ENCODE data around the gene YPEL2. TPM values are rescaled to one million over a fixed set of nuclear protein-coding genes. Genes with fewer than 3 reads are reported as not detected.

YPEL2 gene
- total RNA-seq, 6 experiments from 2014 or later, result 2.9 to 8.8 (median 4.6) TPM

GRCh38 chr17:59399914-59400313, 68.5 kb downstream of the YPEL2 start:
- peak overlapping the region; percentile 86 for H3K4me3 Mint-ChIP-seq
- TF ChIP-seq CTCF (IDR thresholded peaks at IDR 0.05), result no peak
- DNase-seq, result no peak
- peaks cover 12% of the 10 kb centered on the region for H3K36me3 Mint-ChIP-seq (ENCODE audit: low read depth)
- H3K4me1 Mint-ChIP-seq (ENCODE audit: low read depth), result peaks cover 25% of the 10 kb centered on the region
- H3K9me3 Mint-ChIP-seq, result no peaks in the 10 kb centered on the region
- H3K27me3 Mint-ChIP-seq (ENCODE audit: insufficient read depth), result no peaks in the 10 kb centered on the region; the same call in 1 of the 2 replicates
- no peak overlapping the region for H3K27ac Mint-ChIP-seq

- no peaks in the 10 kb centered on the region; the same call in 1 of the 2 replicates for H3K27me3 Mint-ChIP-seq (ENCODE audit: insufficient read depth)
- H3K4me1 Mint-ChIP-seq (ENCODE audit: low read depth), result peaks cover 26% of the 10 kb centered on the region
- peaks cover 5% of the 10 kb centered on the region for H3K36me3 Mint-ChIP-seq (ENCODE audit: low read depth)
- no peak for TF ChIP-seq CTCF (IDR thresholded peaks at IDR 0.05)
- H3K9me3 Mint-ChIP-seq, result no peaks in the 10 kb centered on the region
- peak overlapping the region; percentile 86 for H3K4me3 Mint-ChIP-seq
- no peak for DNase-seq
- H3K27ac Mint-ChIP-seq, result peak overlapping the region; percentile 84
These were observed 69.4 kb downstream of the YPEL2 start for GRCh38 chr17:59400858-59401257.

GRCh38 chr17:59401274-59401673, 69.8 kb downstream of the YPEL2 start:
- Mint-ChIP-seq H3K27me3 (ENCODE audit: insufficient read depth) (no peaks in the 10 kb centered on the region; the same call in 1 of the 2 replicates), H3K27ac (no peak overlapping the region), H3K4me3 (no peak overlapping the region), H3K9me3 (no peaks in the 10 kb centered on the region), H3K36me3 (ENCODE audit: low read depth) (peaks cover 5% of the 10 kb centered on the region), H3K4me1 (ENCODE audit: low read depth) (peaks cover 30% of the 10 kb centered on the region)
- no peak for TF ChIP-seq CTCF (IDR thresholded peaks at IDR 0.05)
- DNase-seq, result no peak

- peaks cover 35% of the 10 kb centered on the region for H3K4me1 Mint-ChIP-seq (ENCODE audit: low read depth)
- no peak overlapping the region for H3K4me3 Mint-ChIP-seq
- TF ChIP-seq CTCF (IDR thresholded peaks at IDR 0.05), result no peak
- H3K9me3 Mint-ChIP-seq, result no peaks in the 10 kb centered on the region
- DNase-seq, result no peak
- no peaks in the 10 kb centered on the region; the same call in 1 of the 2 replicates for H3K27me3 Mint-ChIP-seq (ENCODE audit: insufficient read depth)
- no peak overlapping the region for H3K27ac Mint-ChIP-seq
- H3K36me3 Mint-ChIP-seq (ENCODE audit: low read depth), result peaks cover 5% of the 10 kb centered on the region
These were observed 70.3 kb downstream of the YPEL2 start for GRCh38 chr17:59401725-59402124.

GRCh38 chr17:59402760-59403159, 71.3 kb downstream of the YPEL2 start:
- H3K27ac Mint-ChIP-seq, result no peak overlapping the region
- H3K27me3 Mint-ChIP-seq (ENCODE audit: insufficient read depth), result no peaks in the 10 kb centered on the region; the same call in 1 of the 2 replicates
- no peaks in the 10 kb centered on the region for H3K9me3 Mint-ChIP-seq
- H3K36me3 Mint-ChIP-seq (ENCODE audit: low read depth), result no peaks in the 10 kb centered on the region
- H3K4me1 Mint-ChIP-seq (ENCODE audit: low read depth), result peaks cover 43% of the 10 kb centered on the region
- no peak overlapping the region for H3K4me3 Mint-ChIP-seq
- no peak for DNase-seq
- TF ChIP-seq CTCF (IDR thresholded peaks at IDR 0.05), result no peak

- no peak for DNase-seq
- Mint-ChIP-seq H3K27ac (no peak overlapping the region), H3K36me3 (ENCODE audit: low read depth) (no peaks in the 10 kb centered on the region), H3K4me1 (ENCODE audit: low read depth) (peaks cover 42% of the 10 kb centered on the region), H3K4me3 (no peak overlapping the region), H3K27me3 (ENCODE audit: insufficient read depth) (peaks cover 2% of the 10 kb centered on the region; the same call in 1 of the 2 replicates), H3K9me3 (no peaks in the 10 kb centered on the region)
- no peak for TF ChIP-seq CTCF (IDR thresholded peaks at IDR 0.05)
These were observed 73.0 kb downstream of the YPEL2 start for GRCh38 chr17:59404471-59404870.

Measured in HFFc6 (cell line).